ENCODE measurements around the gene PFN4. TPM values are rescaled to one million over a fixed set of nuclear protein-coding genes. Genes with fewer than 3 reads are reported as not detected.

PFN4 gene
- total and polyA plus RNA-seq, 9 of the 15 experiments (the other 6 are each of a cell fraction or from before 2014, with no cell fraction given) = 0.07 to 0.54 (median 0.31) TPM; not detected in 2

DNA sequence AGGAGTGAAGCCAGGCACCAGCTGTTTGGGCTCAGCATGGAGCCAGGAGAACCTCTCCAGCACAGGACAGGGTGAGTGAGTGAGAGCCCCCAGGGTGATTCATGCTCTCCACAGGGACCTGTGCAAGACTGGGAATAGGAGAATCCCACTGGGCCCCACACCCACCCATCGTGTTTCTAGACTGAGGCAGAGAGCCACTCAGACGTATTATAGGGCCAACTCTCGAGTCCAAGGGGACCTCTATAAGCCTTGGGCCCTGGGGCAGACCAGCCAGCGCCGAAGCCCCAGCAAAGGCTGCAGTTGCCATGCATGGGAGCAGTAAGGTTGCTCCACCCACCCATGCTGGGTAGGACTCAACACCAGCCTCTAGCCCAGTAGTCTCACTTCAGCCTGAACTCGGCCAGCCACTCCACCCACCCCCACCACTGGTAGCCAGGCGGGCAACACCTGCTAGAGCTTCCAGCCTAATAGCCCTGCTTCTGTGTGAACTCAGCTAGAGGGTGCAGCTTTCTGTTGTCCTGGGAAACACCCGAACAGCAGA is 19.0 kb downstream of the PFN4 start:
- intact Hi-C loops (cut with micrococcal nuclease) (no loop called here), in situ Hi-C loops (cut with MboI) (no loop called here)
- H4K20me1 ChIP-seq (replicated peaks; ENCODE audit: control insufficient read depth, insufficient read depth, low read length) = no peaks in the 10 kb centered on the region
- no peaks in the 10 kb centered on the region for H3K36me3 ChIP-seq (ENCODE audit: control insufficient read depth, insufficient read depth, low read length)
- ATAC-seq = peak; percentile 45
- 39% methylated on average over 8 of the region's 8 CpGs for WGBS (ENCODE audit: insufficient coverage, low coverage, missing lambda C conversion rate)
- no TSS peak for BruUV-seq (replicated peaks)
- FAIRE-seq = no peak
- DNase-seq (ENCODE audit: extremely low read depth in 1 of 4, low spot score in 3 of 4) = no peak
- no peaks in the 10 kb centered on the region for H3K9me1 ChIP-seq (ENCODE audit: control insufficient read depth, insufficient read depth, low read length)
- CTCF ChIA-PET (ENCODE audit: low intra/inter-chr PET ratio) = no interaction called here
- H3K4me2 ChIP-seq (ENCODE audit: insufficient read depth, low read length) = no peak overlapping the region
- no peak overlapping the region for H3K27ac ChIP-seq (ENCODE audit: extremely low read depth, low read depth, low read length)
- no peak overlapping the region for H3K4me3 ChIP-seq
- no peak for TF ChIP-seq ZNF140 (CRISPR knock-in tag; IDR thresholded peaks at IDR 0.05)
- no peak for TF ChIP-seq POLR2B (IDR thresholded peaks at IDR 0.05; ENCODE audit: low read depth, partially characterized antibody)
- TF ChIP-seq HOXB6 (CRISPR knock-in tag; IDR thresholded peaks at IDR 0.05; ENCODE audit: borderline replicate concordance) = no peak
- TF ChIP-seq, protein P1, sequence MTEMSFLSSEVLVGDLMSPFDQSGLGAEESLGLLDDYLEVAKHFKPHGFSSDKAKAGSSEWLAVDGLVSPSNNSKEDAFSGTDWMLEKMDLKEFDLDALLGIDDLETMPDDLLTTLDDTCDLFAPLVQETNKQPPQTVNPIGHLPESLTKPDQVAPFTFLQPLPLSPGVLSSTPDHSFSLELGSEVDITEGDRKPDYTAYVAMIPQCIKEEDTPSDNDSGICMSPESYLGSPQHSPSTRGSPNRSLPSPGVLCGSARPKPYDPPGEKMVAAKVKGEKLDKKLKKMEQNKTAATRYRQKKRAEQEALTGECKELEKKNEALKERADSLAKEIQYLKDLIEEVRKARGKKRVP (CRISPR knock-in tag; IDR thresholded peaks at IDR 0.05) = no peak
- no peak for TF ChIP-seq KDM2B (CRISPR knock-in tag; IDR thresholded peaks at IDR 0.05)
- no peak for TF ChIP-seq PRMT5 (CRISPR knock-in tag; IDR thresholded peaks at IDR 0.05)
- TF ChIP-seq TAF1 (IDR thresholded peaks at IDR 0.05; ENCODE audit: control insufficient read depth, extremely low read depth, insufficient read depth, low read length, severe bottlenecking) = no peak
- TF ChIP-seq, protein P2, sequence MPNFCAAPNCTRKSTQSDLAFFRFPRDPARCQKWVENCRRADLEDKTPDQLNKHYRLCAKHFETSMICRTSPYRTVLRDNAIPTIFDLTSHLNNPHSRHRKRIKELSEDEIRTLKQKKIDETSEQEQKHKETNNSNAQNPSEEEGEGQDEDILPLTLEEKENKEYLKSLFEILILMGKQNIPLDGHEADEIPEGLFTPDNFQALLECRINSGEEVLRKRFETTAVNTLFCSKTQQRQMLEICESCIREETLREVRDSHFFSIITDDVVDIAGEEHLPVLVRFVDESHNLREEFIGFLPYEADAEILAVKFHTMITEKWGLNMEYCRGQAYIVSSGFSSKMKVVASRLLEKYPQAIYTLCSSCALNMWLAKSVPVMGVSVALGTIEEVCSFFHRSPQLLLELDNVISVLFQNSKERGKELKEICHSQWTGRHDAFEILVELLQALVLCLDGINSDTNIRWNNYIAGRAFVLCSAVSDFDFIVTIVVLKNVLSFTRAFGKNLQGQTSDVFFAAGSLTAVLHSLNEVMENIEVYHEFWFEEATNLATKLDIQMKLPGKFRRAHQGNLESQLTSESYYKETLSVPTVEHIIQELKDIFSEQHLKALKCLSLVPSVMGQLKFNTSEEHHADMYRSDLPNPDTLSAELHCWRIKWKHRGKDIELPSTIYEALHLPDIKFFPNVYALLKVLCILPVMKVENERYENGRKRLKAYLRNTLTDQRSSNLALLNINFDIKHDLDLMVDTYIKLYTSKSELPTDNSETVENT (CRISPR knock-in tag; IDR thresholded peaks at IDR 0.05) = no peak
- TF ChIP-seq, protein P3, sequence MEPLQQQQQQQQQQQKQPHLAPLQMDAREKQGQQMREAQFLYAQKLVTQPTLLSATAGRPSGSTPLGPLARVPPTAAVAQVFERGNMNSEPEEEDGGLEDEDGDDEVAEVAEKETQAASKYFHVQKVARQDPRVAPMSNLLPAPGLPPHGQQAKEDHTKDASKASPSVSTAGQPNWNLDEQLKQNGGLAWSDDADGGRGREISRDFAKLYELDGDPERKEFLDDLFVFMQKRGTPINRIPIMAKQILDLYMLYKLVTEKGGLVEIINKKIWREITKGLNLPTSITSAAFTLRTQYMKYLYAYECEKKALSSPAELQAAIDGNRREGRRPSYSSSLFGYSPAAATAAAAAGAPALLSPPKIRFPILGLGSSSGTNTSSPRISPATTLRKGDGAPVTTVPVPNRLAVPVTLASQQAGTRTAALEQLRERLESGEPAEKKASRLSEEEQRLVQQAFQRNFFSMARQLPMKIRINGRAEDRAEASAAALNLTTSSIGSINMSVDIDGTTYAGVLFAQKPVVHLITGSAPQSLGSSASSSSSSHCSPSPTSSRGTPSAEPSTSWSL (CRISPR knock-in tag; IDR thresholded peaks at IDR 0.05; ENCODE audit: borderline replicate concordance) = no peak
- no peak for TF ChIP-seq HSF4 (CRISPR knock-in tag; IDR thresholded peaks at IDR 0.05; ENCODE audit: borderline replicate concordance)
- no peak for TF ChIP-seq CCAR2 (IDR thresholded peaks at IDR 0.05; ENCODE audit: low read depth, low read length)
- TF ChIP-seq U2AF1 (optimal IDR thresholded peaks at IDR 0.05; ENCODE audit: low read depth, low read length) = no peak
- no peaks in the 10 kb centered on the region for H3K79me2 ChIP-seq (ENCODE audit: control insufficient read depth, insufficient read depth, low read length)
- POLR2A ChIA-PET = interaction anchor here (0.6 to 1.1 kb wide), 5 partner anchors 15 to 102 kb away, joined by 3 to 4 read pairs (median 3); partner anchors contain the start of gene PFN4
- H2AFZ ChIP-seq (ENCODE audit: low read depth, low read length) = no peak overlapping the region
- H3K9me3 ChIP-seq (replicated peaks; ENCODE audit: control insufficient read depth, insufficient read depth, low read depth, low read length) = no peaks in the 10 kb centered on the region
- peaks cover 0 to 6% of the 10 kb centered on the region in 2 experiments; a peak in 1 of 5 replicates for H3K27me3 ChIP-seq (ENCODE audit: control insufficient read depth in 2 of 2, insufficient read depth in 2 of 2, low read length in 2 of 2)
- peak overlapping the region in 1 of 2 experiments; percentile 74; a peak in 2 of 4 replicates for H3K9ac ChIP-seq (ENCODE audit: insufficient read depth in 1 of 2, low read depth in 2 of 2, low read length in 2 of 2)
- peaks cover 0 to 4% of the 10 kb centered on the region in 2 experiments; a peak in 2 of 5 replicates for H3K4me1 ChIP-seq (replicated peaks in 1 of 2; ENCODE audit: control insufficient read depth in 2 of 2, insufficient read depth in 2 of 2, low read length in 2 of 2)
